Fibroblast of lung (primary cell): Measurements from ENCODE around the gene GRK4.

Experiments used
- EZH2 ChIP-seq: IDR thresholded peaks from 2 replicates; pipeline ENCODE4 v1.5.1; 2012; ENCODE audit warnings: low read length, control low read depth, mild to moderate bottlenecking; ENCODE audit errors: missing control alignments
- TF ChIP-seq, protein P1 (sequence below), 2 donors: IDR thresholded peaks in 1 of 2; conservative IDR thresholded peaks in 1 of 2; 1 replicate in 1 of 2; 2 replicates in 1 of 2; pipeline ENCODE4 v1.5.1; 2011 to 2012; ENCODE audit warnings: low read length in 2 of 2, control low read depth in 1 of 2, inconsistent platforms in 1 of 2, low read depth in 1 of 2, mild to moderate bottlenecking in 1 of 2

DNA sequence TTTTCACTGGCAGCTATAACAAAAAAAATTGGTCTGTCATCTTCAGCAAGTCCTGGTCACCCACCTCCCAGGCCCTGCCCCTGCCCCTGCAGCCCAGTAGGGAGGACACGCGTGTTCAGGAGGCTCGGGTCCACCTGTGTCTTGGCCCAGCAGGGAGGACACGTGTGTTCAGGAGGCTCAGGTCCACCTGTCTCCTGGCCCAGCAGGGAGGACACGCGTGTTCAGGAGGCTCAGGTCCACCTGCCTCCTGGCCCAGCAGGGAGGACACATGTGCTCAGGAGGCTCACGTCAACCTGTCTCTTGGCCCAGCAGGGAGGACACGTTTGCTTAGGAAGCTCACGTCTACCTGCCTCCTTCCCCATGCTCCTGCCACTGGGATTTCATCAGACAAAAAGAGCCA, 66.1 kb downstream of the GRK4 start:
- TF ChIP-seq, protein P1, sequence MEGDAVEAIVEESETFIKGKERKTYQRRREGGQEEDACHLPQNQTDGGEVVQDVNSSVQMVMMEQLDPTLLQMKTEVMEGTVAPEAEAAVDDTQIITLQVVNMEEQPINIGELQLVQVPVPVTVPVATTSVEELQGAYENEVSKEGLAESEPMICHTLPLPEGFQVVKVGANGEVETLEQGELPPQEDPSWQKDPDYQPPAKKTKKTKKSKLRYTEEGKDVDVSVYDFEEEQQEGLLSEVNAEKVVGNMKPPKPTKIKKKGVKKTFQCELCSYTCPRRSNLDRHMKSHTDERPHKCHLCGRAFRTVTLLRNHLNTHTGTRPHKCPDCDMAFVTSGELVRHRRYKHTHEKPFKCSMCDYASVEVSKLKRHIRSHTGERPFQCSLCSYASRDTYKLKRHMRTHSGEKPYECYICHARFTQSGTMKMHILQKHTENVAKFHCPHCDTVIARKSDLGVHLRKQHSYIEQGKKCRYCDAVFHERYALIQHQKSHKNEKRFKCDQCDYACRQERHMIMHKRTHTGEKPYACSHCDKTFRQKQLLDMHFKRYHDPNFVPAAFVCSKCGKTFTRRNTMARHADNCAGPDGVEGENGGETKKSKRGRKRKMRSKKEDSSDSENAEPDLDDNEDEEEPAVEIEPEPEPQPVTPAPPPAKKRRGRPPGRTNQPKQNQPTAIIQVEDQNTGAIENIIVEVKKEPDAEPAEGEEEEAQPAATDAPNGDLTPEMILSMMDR (conservative IDR thresholded peaks at IDR 0.05 in 1 of 2, IDR thresholded peaks at IDR 0.05 in 1 of 2; ENCODE audit: low read depth in 1 of 2, low read length in 2 of 2) = no peak
- TF ChIP-seq EZH2 = no peak
